GM03348 (cell line): Measurements from ENCODE around the gene PXT1.
"Not testable (repeated sequence)": the region's sequence is repeated elsewhere in the genome, so short reads cannot be mapped to it uniquely, and the experiment has no call there.

ENCODE experiments used
- DNase-seq: peaks from one replicate; pipeline ENCODE4 v3.0.0; 2012; ENCODE audit warnings: low spot score

Gene PXT1

GRCh38 chr6:36442671-36443470, at the start of gene PXT1, which contains the start of gene KCTD20:
Gene PXT1, minus strand, starts transcription at chr6:36442854. Its CDS starts 16,772 bp downstream, at chr6:36426082.
Gene KCTD20, plus strand, starts transcription at chr6:36443000. Its CDS starts 27,098 bp downstream, at chr6:36470098.
- peak; percentile 95 for DNase-seq

- no peak for DNase-seq
Observed at GRCh38 chr6:36492092-36492491, 49.4 kb upstream of the PXT1 start.

GRCh38 chr6:36491378-36491965, 48.8 kb upstream of the PXT1 start:
- no peak for DNase-seq

GRCh38 chr6:36489426-36489825, 46.8 kb upstream of the PXT1 start:
- no peak for DNase-seq

- DNase-seq = no peak
Observed at GRCh38 chr6:36488221-36488620, 45.6 kb upstream of the PXT1 start.

GRCh38 chr6:36487698-36488097, 45.0 kb upstream of the PXT1 start:
- DNase-seq = peak; percentile 29

- no peak for DNase-seq
Observed at GRCh38 chr6:36484736-36485135, 42.1 kb upstream of the PXT1 start.

GRCh38 chr6:36483326-36483725, 40.7 kb upstream of the PXT1 start:
- not testable (repeated sequence) for DNase-seq

- no peak for DNase-seq
Observed at GRCh38 chr6:36479256-36479655, 36.6 kb upstream of the PXT1 start.

- no peak for DNase-seq
Observed at GRCh38 chr6:36478051-36478526, 35.4 kb upstream of the PXT1 start.

GRCh38 chr6:36469946-36470345, 27.3 kb upstream of the PXT1 start:
- no peak for DNase-seq

- no peak for DNase-seq
Observed at GRCh38 chr6:36469148-36469661, 26.6 kb upstream of the PXT1 start.

- DNase-seq = no peak
Observed at GRCh38 chr6:36467625-36468024, 25.0 kb upstream of the PXT1 start.

- no peak for DNase-seq
Observed at GRCh38 chr6:36464233-36464632, 21.6 kb upstream of the PXT1 start.

- DNase-seq = peak; percentile 64
Observed at GRCh38 chr6:36463676-36464075, 21.0 kb upstream of the PXT1 start.

- DNase-seq = no peak
Observed at GRCh38 chr6:36461646-36462045, 19.0 kb upstream of the PXT1 start.

GRCh38 chr6:36460916-36461315, 18.3 kb upstream of the PXT1 start:
- DNase-seq = no peak

- no peak for DNase-seq
Observed at GRCh38 chr6:36459501-36459900, 16.8 kb upstream of the PXT1 start.

GRCh38 chr6:36455486-36456027, 12.9 kb upstream of the PXT1 start:
- no peak for DNase-seq

GRCh38 chr6:36452897-36453296, 10.2 kb upstream of the PXT1 start:
- not testable (repeated sequence) for DNase-seq

GRCh38 chr6:36449173-36449572, 6.5 kb upstream of the PXT1 start:
- DNase-seq = not testable (repeated sequence)

GRCh38 chr6:36445621-36446020, 3.0 kb upstream of the PXT1 start:
- DNase-seq = no peak

- DNase-seq = peak; percentile 63
Observed at GRCh38 chr6:36444470-36444869, 1.8 kb upstream of the PXT1 start.
